ENCODE measurements around the gene DBH. TPM values are rescaled to one million over a fixed set of nuclear protein-coding genes. Genes with fewer than 3 reads are reported as not detected.
"Not testable (repeated sequence)": the region's sequence is repeated elsewhere in the genome, so short reads cannot be mapped to it uniquely, and the experiment has no call there.

The DBH gene
- total RNA-seq, 1 experiment from 2014 or later = not detected

- DNase-seq (ENCODE audit: low spot score) = no peak
These were observed 29.4 kb downstream of the DBH start for GRCh38 chr9:133665535-133665934.

GRCh38 chr9:133666387-133666786 is 30.2 kb downstream of the DBH start:
- DNase-seq (ENCODE audit: low spot score) = no peak

- DNase-seq (ENCODE audit: low spot score) = no peak
These were observed 30.7 kb downstream of the DBH start for GRCh38 chr9:133666845-133667244.

DNA sequence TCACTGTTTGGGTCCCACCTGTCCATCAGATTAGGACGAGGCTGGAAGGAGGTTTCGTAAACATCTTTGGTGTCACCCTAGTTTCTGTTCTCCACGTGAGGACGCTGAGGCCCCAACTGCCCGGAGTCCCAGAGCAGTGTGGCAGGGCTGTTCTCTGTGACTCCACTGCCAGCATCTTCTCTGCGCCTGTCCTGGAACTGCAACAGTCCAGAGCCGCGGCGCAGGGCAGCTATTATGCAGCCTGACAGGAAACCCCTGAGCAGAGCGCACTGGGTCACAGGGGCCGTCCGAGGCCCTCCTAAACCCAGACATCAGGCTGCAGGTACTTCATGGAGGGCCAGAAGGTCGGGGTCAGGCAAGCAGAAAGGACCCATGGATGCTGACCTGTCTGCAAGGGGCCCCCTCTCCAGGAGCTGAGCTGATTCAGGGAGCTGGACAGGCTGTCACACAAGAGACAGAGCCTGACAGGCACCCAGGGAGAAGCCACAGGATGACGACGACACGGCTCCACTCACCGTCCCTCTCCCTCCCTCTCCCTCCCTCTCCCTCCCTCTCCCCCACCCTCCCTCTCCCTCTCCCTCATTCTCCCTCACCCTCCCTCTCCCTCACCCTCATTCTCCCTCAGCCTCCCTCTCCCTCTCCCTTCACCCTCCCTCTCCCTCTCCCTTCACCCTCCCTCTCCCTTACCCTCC is 31.7 kb downstream of the DBH start:
- DNase-seq (ENCODE audit: low spot score) = no peak

- DNase-seq (ENCODE audit: low spot score) = no peak
These were observed 33.1 kb downstream of the DBH start for GRCh38 chr9:133669182-133669801.

DNA sequence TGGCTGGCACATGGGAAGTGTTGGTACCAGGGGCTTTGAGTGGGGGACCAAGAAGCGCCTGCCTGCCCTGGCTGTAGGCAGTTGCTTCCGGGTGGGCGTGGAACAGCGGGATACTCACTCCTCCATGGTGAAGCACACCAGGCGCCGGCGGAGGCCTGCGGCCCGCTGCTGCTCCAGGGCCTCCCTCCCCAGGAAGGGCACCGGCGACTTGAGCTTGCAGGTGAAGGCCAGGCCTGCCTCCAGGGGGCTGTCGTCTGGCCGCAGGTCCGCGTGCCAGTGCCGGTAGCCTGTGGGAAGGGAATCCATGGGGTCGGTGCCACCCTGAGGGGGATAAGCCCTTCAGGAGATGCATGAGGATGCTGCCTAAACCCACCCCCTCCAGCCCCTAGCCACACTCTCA is 34.3 kb downstream of the DBH start:
- DNase-seq (ENCODE audit: low spot score) = no peak

GRCh38 chr9:133671371-133671770 is 35.2 kb downstream of the DBH start:
- no peak for DNase-seq (ENCODE audit: low spot score)

GRCh38 chr9:133672503-133673257 is 36.5 kb downstream of the DBH start:
- no peak for DNase-seq (ENCODE audit: low spot score)

DNA sequence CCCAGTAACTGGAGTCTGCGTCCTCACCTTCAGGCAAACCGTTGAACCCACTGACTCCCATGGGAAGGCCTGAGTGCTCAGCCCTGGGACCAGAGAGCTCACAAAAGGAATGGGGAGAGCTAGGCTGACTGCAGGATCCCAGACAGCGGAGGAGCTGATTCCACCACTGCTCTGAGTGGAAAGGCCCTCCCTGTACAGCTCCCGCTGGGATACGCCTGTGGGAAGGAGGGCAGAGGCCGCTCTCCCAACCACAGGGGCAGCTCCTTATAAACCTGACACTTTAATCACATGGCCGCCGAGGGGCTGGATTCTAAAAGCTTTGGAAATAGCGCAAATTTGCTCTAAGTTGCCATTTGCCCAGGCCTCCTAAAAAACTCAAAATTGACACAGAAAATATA is 37.1 kb downstream of the DBH start:
- no peak for DNase-seq (ENCODE audit: low spot score)

DNA sequence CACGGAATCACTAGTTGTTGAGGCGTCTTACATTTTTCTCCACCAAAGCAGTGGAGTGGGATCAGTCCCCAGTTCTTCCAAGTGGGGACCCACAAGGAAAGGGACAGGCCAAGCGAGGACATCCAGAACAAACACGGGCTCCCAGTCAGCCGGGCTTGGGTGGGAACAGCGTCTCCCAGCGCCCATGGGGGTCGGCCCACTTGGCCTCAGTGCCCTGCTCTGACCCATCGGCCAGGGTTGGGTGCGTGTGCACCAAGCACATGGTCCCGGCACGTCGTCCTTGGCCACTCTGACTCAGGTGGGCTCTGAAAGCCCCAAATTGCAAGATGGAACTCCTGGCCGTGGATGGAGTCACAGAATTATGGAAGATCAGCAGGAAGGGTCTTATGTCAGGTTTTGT is 37.9 kb downstream of the DBH start:
- DNase-seq (ENCODE audit: low spot score) = no peak

- not testable (repeated sequence) for DNase-seq (ENCODE audit: low spot score)
These were observed 39.6 kb downstream of the DBH start for GRCh38 chr9:133675796-133676195.

DNA sequence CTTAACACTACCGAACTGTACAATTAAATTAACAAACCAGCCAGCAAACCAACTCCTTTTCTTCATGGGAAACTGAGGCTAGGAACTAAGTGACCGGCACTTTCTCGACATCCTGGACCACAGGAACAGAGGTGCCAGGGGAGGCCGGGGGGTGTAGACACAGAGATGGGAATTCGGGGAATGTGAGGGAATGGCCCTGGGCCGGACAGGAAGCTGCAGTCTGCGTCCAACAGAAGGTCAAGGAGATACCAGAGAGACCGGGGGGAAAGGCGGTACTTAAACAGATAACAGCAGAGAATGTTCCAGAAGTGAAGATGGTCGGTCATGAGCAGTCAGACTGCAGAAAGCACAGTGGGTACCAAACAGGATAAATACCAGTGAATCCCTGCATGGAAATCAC is 40.3 kb downstream of the DBH start:
- DNase-seq (ENCODE audit: low spot score) = no peak

GRCh38 chr9:133677126-133678010 is 41.2 kb downstream of the DBH start:
- no peak for DNase-seq (ENCODE audit: low spot score)

DNA sequence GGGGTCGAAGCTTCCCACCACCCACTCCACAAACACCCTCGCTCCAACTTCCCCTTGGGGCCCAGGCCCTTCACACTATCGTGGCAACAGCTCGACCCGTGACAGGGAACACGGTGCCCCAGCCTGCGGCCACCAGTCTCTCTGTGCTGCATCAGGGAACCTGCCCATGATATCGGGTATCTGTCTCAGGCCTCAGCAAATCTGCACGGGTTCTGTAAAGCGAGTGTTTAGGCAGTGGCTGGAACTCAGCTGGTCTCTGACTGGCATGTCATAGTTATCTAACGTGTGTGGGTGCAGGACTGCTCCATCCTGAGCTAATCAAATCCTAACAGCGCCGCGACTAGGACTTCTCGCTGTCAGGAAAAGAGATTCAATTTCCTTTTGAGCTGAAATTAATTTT is 42.9 kb downstream of the DBH start:
- DNase-seq (ENCODE audit: low spot score) = no peak

GRCh38 chr9:133679466-133680061 is 43.4 kb downstream of the DBH start:
- no peak for DNase-seq (ENCODE audit: low spot score)

DNA sequence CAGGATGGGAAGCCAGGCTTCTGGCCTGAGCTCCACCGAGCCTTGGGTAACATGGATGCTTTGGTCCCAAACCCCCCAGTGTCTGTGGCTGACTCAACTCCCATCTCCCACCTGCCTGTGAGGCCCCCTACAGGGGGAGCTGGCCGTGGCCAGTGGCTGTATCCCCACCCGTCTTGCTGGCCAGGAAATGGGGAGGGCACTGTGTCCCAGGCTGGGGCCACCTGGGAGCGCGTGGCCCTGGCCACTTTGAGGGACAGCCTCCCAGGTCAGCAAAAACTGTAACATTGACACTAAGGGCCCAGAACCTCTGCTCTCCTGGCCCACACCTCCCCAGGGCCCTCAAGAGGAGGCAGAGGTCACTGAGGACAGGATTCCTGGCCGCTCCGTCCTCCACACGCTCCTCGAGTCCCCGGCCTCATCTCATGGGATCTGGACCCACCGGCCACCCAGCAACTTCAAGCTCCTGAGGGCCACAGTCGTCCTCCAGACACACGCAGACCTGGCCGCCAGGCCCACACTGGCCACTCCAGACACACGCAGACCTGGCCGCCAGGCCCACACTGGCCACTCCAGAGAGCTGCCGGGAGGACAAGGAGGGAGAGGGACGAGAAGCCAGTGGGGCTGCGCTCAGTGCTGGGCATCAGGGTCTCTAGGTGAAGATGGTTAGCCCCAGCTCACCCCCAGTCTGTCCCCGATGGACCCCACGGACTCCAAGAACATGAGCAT is 44.2 kb downstream of the DBH start:
- no peak for DNase-seq (ENCODE audit: low spot score)

- no peak for DNase-seq (ENCODE audit: low spot score)
These were observed 45.0 kb downstream of the DBH start for GRCh38 chr9:133680976-133681657.

GRCh38 chr9:133681658-133682306 is 45.6 kb downstream of the DBH start:
- no peak for DNase-seq (ENCODE audit: low spot score)

GRCh38 chr9:133682818-133683585 is 46.8 kb downstream of the DBH start:
- no peak for DNase-seq (ENCODE audit: low spot score)

Measured in A172 (cell line).